PC-9 (cell line): Measurements from ENCODE around the gene NR3C1. TPM values are rescaled to one million over a fixed set of nuclear protein-coding genes. Genes with fewer than 3 reads are reported as not detected.

Experiments used
- BruUV-seq: library from RNA; stranded (reverse); fragments of 400-500 nt; replicated peaks from 2 replicates; lab custom pipeline; 2021; lab: Mats Ljungman, UMichigan
- CTCF ChIA-PET: fragments of 300-600 bp; sonication (Branson Sonifier 250); formaldehyde crosslinking; loops from one replicate; lab custom pipeline; 2022; ENCODE audit warnings: antibody characterized with exemption; lab: Charles Lee
- POLR2A ChIA-PET: fragments of 300-600 bp; sonication (Branson Sonifier 250); formaldehyde crosslinking; loops from one replicate; lab custom pipeline; 2022; ENCODE audit warnings: antibody characterized with exemption; ENCODE audit not compliant: unreplicated experiment; lab: Charles Lee
- DNase-seq, 2 experiments: peaks; one replicate each; pipeline versions ENCODE4 v3.0.0 to v3.0.0-alpha.2; 2015 to 2022; ENCODE audit warnings: mixed read lengths in 1 of 2
- H2AFZ ChIP-seq: fragments of 200-600 bp; sonication (generic); 2 replicates; pipeline ENCODE4 v1.8.1; 2017; ENCODE audit warnings: antibody characterized with exemption
- H3F3A ChIP-seq: fragments of 200-600 bp; sonication (generic); 2 replicates; pipeline ENCODE4 v1.8.1; 2017; ENCODE audit warnings: antibody characterized with exemption, mild to moderate bottlenecking, low read depth; ENCODE audit not compliant: insufficient read depth
- H3K27ac ChIP-seq: fragments of 200-600 bp; sonication (generic); 2 replicates; pipeline ENCODE4 v1.6.1; 2016; ENCODE audit warnings: mixed run types
- H3K27me3 ChIP-seq: fragments of 200-600 bp; sonication (generic); 2 replicates; pipeline ENCODE4 v1.6.1; 2016; ENCODE audit warnings: low read depth, mixed run types; ENCODE audit not compliant: insufficient read depth
- H3K36me3 ChIP-seq: fragments of 200-600 bp; sonication (generic); 2 replicates; pipeline ENCODE4 v1.6.1; 2016; ENCODE audit warnings: low read depth, mixed run types
- H3K4me1 ChIP-seq: fragments of 200-600 bp; sonication (generic); replicated peaks from 2 replicates; pipeline ENCODE4 v1.6.1; 2016; ENCODE audit warnings: mixed run types; ENCODE audit not compliant: insufficient read depth
- H3K4me2 ChIP-seq: fragments of 200-600 bp; sonication (generic); 2 replicates; pipeline ENCODE4 v1.6.1; 2017; ENCODE audit warnings: mixed run types
- H3K4me3 ChIP-seq: fragments of 200-600 bp; sonication (generic); 2 replicates; pipeline ENCODE4 v1.6.1; 2016; ENCODE audit warnings: mixed run types
- H3K79me2 ChIP-seq: fragments of 200-600 bp; sonication (generic); 2 replicates; pipeline ENCODE4 v1.6.1; 2017; ENCODE audit warnings: low read depth, mixed run types
- H3K9me2 ChIP-seq: fragments of 200-600 bp; sonication (generic); 2 replicates; pipeline ENCODE4 v1.8.1; 2017; ENCODE audit warnings: mild to moderate bottlenecking; ENCODE audit not compliant: insufficient read depth
- H3K9me3 ChIP-seq: fragments of 200-600 bp; sonication (generic); 2 replicates; pipeline ENCODE4 v1.8.1; 2016; ENCODE audit warnings: low read depth; ENCODE audit not compliant: insufficient read depth
- H4K20me1 ChIP-seq: fragments of 200-600 bp; sonication (generic); 2 replicates; pipeline ENCODE4 v1.8.1; 2017; ENCODE audit not compliant: insufficient read depth
- CTCF ChIP-seq: fragments of 200-600 bp; sonication (generic); conservative IDR thresholded peaks from 2 replicates; pipeline ENCODE4 v1.6.1; 2017; ENCODE audit warnings: mixed run types, antibody characterized with exemption, mild to moderate bottlenecking, moderate library complexity
- EZH2 ChIP-seq: fragments of 200-600 bp; sonication (generic); IDR thresholded peaks from 2 replicates; pipeline ENCODE4 v1.8.0; 2017; ENCODE audit warnings: antibody characterized with exemption, low read depth
- intact Hi-C: fragments of 100-400 bp; cut with micrococcal nuclease; formaldehyde crosslinking; loops from one replicate; pipeline ENCODE4 v1.10.0; 2022; ENCODE audit not compliant: unreplicated experiment
- total RNA-seq: library from RNA; stranded (reverse); gene quantifications from 2 replicates; pipeline ENCODE4 v1.2.3, GENCODE V29; 2021

NR3C1 gene
- total RNA-seq, 1 experiment from 2014 or later, result 52.8 TPM

- no peaks in the 10 kb centered on the region for H3K9me3 ChIP-seq
- H3K9me2 ChIP-seq, result no peaks in the 10 kb centered on the region
- ChIA-PET POLR2A (no interaction called here), CTCF (no interaction called here)
- no peak for TF ChIP-seq EZH2
- TF ChIP-seq CTCF, result no peak
- H4K20me1 ChIP-seq, result no peaks in the 10 kb centered on the region; the same call in 1 of the 2 replicates
- intact Hi-C loops, result no loop called here
- H3K36me3 ChIP-seq, result no peaks in the 10 kb centered on the region
- H2AFZ ChIP-seq, result no peak overlapping the region
- H3K27ac ChIP-seq, result no peak overlapping the region
- H3K4me3 ChIP-seq, result no peak overlapping the region
- no peak overlapping the region for H3K4me2 ChIP-seq
- no peak for DNase-seq
- H3K27me3 ChIP-seq, result no peaks in the 10 kb centered on the region
- H3K4me1 ChIP-seq, result no peaks in the 10 kb centered on the region
- no TSS peak for BruUV-seq
- H3K79me2 ChIP-seq, result peaks cover 18% of the 10 kb centered on the region; the same call in 1 of the 2 replicates
- 0 out of 2 replicates have a peak, but pooled peaks cover 5% of the 10 kb centered on the region for H3F3A ChIP-seq
These were observed 81.3 kb downstream of the NR3C1 start for GRCh38 chr5:143322176-143322575.

GRCh38 chr5:143319437-143320227 lies 83.9 kb downstream of the NR3C1 start:
- H3K36me3 ChIP-seq, result no peaks in the 10 kb centered on the region
- no peaks in the 10 kb centered on the region for H3K27me3 ChIP-seq
- H2AFZ ChIP-seq, result no peak overlapping the region
- CTCF ChIA-PET, result interaction anchor here (0.6 kb wide), 3 partner anchors 30 to 612 kb away, joined by 3 to 5 read pairs (median 3); no protein-coding TSS in a partner anchor
- no TSS peak for BruUV-seq
- no peaks in the 10 kb centered on the region; the same call in 1 of the 2 replicates for H4K20me1 ChIP-seq
- H3K9me3 ChIP-seq, result no peaks in the 10 kb centered on the region
- H3K27ac ChIP-seq, result no peak overlapping the region
- H3K4me2 ChIP-seq, result no peak overlapping the region
- H3K4me3 ChIP-seq, result no peak overlapping the region
- POLR2A ChIA-PET, result interaction anchor here (0.5 kb wide), 1 partner anchor 1630 kb away, joined by 3 read pairs; no protein-coding TSS in a partner anchor
- H3F3A ChIP-seq, result peaks cover 9% of the 10 kb centered on the region; the same call in 1 of the 2 replicates
- no peak for TF ChIP-seq EZH2
- no peak for TF ChIP-seq CTCF
- intact Hi-C loops, result loop anchor here (5.0 kb wide), 1 partner anchor 78 kb away; no protein-coding TSS in a partner anchor
- H3K79me2 ChIP-seq, result 0 out of 2 replicates have a peak, but pooled peaks cover 10% of the 10 kb centered on the region
- no peaks in the 10 kb centered on the region for H3K9me2 ChIP-seq
- peaks cover 7% of the 10 kb centered on the region for H3K4me1 ChIP-seq
- DNase-seq, result no peak

GRCh38 chr5:143318833-143319232 lies 84.7 kb downstream of the NR3C1 start:
- H2AFZ ChIP-seq, result no peak overlapping the region
- H3K36me3 ChIP-seq, result 0 out of 2 replicates have a peak, but pooled peaks cover 3% of the 10 kb centered on the region
- no peak for DNase-seq
- ChIA-PET CTCF (no interaction called here), POLR2A (interaction anchor here (0.7 kb wide), 1 partner anchor 19 kb away, joined by 5 read pairs; no protein-coding TSS in a partner anchor)
- BruUV-seq, result no TSS peak
- H3F3A ChIP-seq, result peaks cover 9% of the 10 kb centered on the region; the same call in 1 of the 2 replicates
- no peaks in the 10 kb centered on the region; the same call in 1 of the 2 replicates for H3K9me3 ChIP-seq
- H4K20me1 ChIP-seq, result no peaks in the 10 kb centered on the region; the same call in 1 of the 2 replicates
- peaks cover 15% of the 10 kb centered on the region for H3K4me1 ChIP-seq
- H3K4me3 ChIP-seq, result no peak overlapping the region
- peaks cover 10% of the 10 kb centered on the region; the same call in 1 of the 2 replicates for H3K79me2 ChIP-seq
- H3K27me3 ChIP-seq, result no peaks in the 10 kb centered on the region
- H3K27ac ChIP-seq, result no peak overlapping the region
- TF ChIP-seq EZH2, result no peak
- TF ChIP-seq CTCF, result no peak
- no peaks in the 10 kb centered on the region for H3K9me2 ChIP-seq
- intact Hi-C loops, result loop anchor here (5.0 kb wide), 1 partner anchor 78 kb away; no protein-coding TSS in a partner anchor
- no peak overlapping the region for H3K4me2 ChIP-seq
